Measurements from ENCODE around the gene RNF31. TPM values are rescaled to one million over a fixed set of nuclear protein-coding genes. Genes with fewer than 3 reads are reported as not detected.

The RNF31 gene
- total RNA-seq, 1 experiment from 2014 or later = 77.6 TPM

GRCh38 chr14:24189460-24189859, 42.2 kb downstream of the RNF31 start:
- H3K4me3 Mint-ChIP-seq (ENCODE audit: unreplicated experiment) = peak overlapping the region; percentile 92
- H3K36me3 Mint-ChIP-seq (ENCODE audit: insufficient read depth, unreplicated experiment) = peaks cover 66% of the 10 kb centered on the region
- ChIA-PET POLR2A (interaction anchor here (1.0 to 1.6 kb wide), 5 partner anchors 43 to 96 kb away, joined by 4 to 6 read pairs (median 5); partner anchors contain the start of genes DCAF11, EMC9, NRL and PCK2), CTCF (interaction anchor here (0.5 kb wide), 1 partner anchor 85 kb away, joined by 9 read pairs; no protein-coding TSS in a partner anchor)
- no peaks in the 10 kb centered on the region for H3K27me3 Mint-ChIP-seq (ENCODE audit: insufficient read depth, unreplicated experiment)
- intact Hi-C loops (cut with micrococcal nuclease; ENCODE audit: unreplicated experiment) = loop anchor here (2.0 kb wide), 1 partner anchor 75 kb away; the partner anchor contains the start of genes DCAF11 and NRL
- Histone ChIP-seq H3K36me3 (ENCODE audit: control insufficient read depth, insufficient read depth, low read length) (peaks cover 3% of the 10 kb centered on the region), H3K4me1 (0 out of 2 replicates have a peak, but pooled peaks cover 2% of the 10 kb centered on the region), H3K9me3 (no peaks in the 10 kb centered on the region), H3K4me3 (ENCODE audit: low read depth, low read length) (no peak overlapping the region), H3K27me3 (replicated peaks; ENCODE audit: control insufficient read depth, insufficient read depth, low read length) (no peaks in the 10 kb centered on the region)
- no peak for TF ChIP-seq CTCF (IDR thresholded peaks at IDR 0.05; ENCODE audit: insufficient read depth in 1 of 2, low read depth in 1 of 2, low read length in 1 of 2, severe bottlenecking in 1 of 2, unreplicated experiment in 1 of 2)
- H3K4me1 Mint-ChIP-seq (ENCODE audit: low read depth, unreplicated experiment) = peaks cover 14% of the 10 kb centered on the region
- H3K27ac Mint-ChIP-seq (ENCODE audit: unreplicated experiment) = peak overlapping the region; percentile 94
- DNase-seq = no peak
- no peaks in the 10 kb centered on the region for H3K9me3 Mint-ChIP-seq (ENCODE audit: unreplicated experiment)
- BruUV-seq (replicated peaks) = no TSS peak

GRCh38 chr14:24190416-24190815, 43.1 kb downstream of the RNF31 start:
- no peaks in the 10 kb centered on the region for H3K9me3 ChIP-seq
- no peak overlapping the region for H3K4me3 Mint-ChIP-seq (ENCODE audit: unreplicated experiment)
- no peak overlapping the region for H3K27ac Mint-ChIP-seq (ENCODE audit: unreplicated experiment)
- no peak for TF ChIP-seq CTCF (IDR thresholded peaks at IDR 0.05; ENCODE audit: insufficient read depth in 1 of 2, low read depth in 1 of 2, low read length in 1 of 2, severe bottlenecking in 1 of 2, unreplicated experiment in 1 of 2)
- H3K4me1 Mint-ChIP-seq (ENCODE audit: low read depth, unreplicated experiment) = peaks cover 14% of the 10 kb centered on the region
- POLR2A ChIA-PET = no interaction called here
- H3K36me3 ChIP-seq (ENCODE audit: control insufficient read depth, insufficient read depth, low read length) = peaks cover 3% of the 10 kb centered on the region
- no peak overlapping the region for H3K4me3 ChIP-seq (ENCODE audit: low read depth, low read length)
- H3K9me3 Mint-ChIP-seq (ENCODE audit: unreplicated experiment) = no peaks in the 10 kb centered on the region
- CTCF ChIA-PET = no interaction called here
- H3K36me3 Mint-ChIP-seq (ENCODE audit: insufficient read depth, unreplicated experiment) = peaks cover 65% of the 10 kb centered on the region
- no peaks in the 10 kb centered on the region for H3K27me3 Mint-ChIP-seq (ENCODE audit: insufficient read depth, unreplicated experiment)
- intact Hi-C loops (cut with micrococcal nuclease; ENCODE audit: unreplicated experiment) = no loop called here
- H3K4me1 ChIP-seq = 0 out of 2 replicates have a peak, but pooled peaks cover 5% of the 10 kb centered on the region
- H3K27me3 ChIP-seq (replicated peaks; ENCODE audit: control insufficient read depth, insufficient read depth, low read length) = no peaks in the 10 kb centered on the region
- DNase-seq = no peak
- no TSS peak for BruUV-seq (replicated peaks)

- H3K4me3 Mint-ChIP-seq (ENCODE audit: unreplicated experiment) = no peak overlapping the region
- no peaks in the 10 kb centered on the region for H3K36me3 ChIP-seq (ENCODE audit: control insufficient read depth, insufficient read depth, low read length)
- H3K9me3 ChIP-seq = no peaks in the 10 kb centered on the region
- H3K4me3 ChIP-seq (ENCODE audit: low read depth, low read length) = no peak overlapping the region
- intact Hi-C loops (cut with micrococcal nuclease; ENCODE audit: unreplicated experiment) = no loop called here
- ChIA-PET POLR2A (no interaction called here), CTCF (no interaction called here)
- H3K36me3 Mint-ChIP-seq (ENCODE audit: insufficient read depth, unreplicated experiment) = peaks cover 51% of the 10 kb centered on the region
- H3K4me1 Mint-ChIP-seq (ENCODE audit: low read depth, unreplicated experiment) = peaks cover 7% of the 10 kb centered on the region
- no peaks in the 10 kb centered on the region for H3K9me3 Mint-ChIP-seq (ENCODE audit: unreplicated experiment)
- H3K27me3 Mint-ChIP-seq (ENCODE audit: insufficient read depth, unreplicated experiment) = no peaks in the 10 kb centered on the region
- H3K27ac Mint-ChIP-seq (ENCODE audit: unreplicated experiment) = no peak overlapping the region
- no TSS peak for BruUV-seq (replicated peaks)
- DNase-seq = no peak
- H3K4me1 ChIP-seq = 0 out of 2 replicates have a peak, but pooled peaks cover 9% of the 10 kb centered on the region
- no peaks in the 10 kb centered on the region for H3K27me3 ChIP-seq (replicated peaks; ENCODE audit: control insufficient read depth, insufficient read depth, low read length)
- no peak for TF ChIP-seq CTCF (IDR thresholded peaks at IDR 0.05; ENCODE audit: insufficient read depth in 1 of 2, low read depth in 1 of 2, low read length in 1 of 2, severe bottlenecking in 1 of 2, unreplicated experiment in 1 of 2)
These were observed 45.6 kb downstream of the RNF31 start for GRCh38 chr14:24192933-24193332.

Data from Caco-2 (cell line).